NCI-H146 treated with DMSO at 0.1 percent for 48 hours (cell line): ENCODE data around the gene CCDC183.
"Not testable (repeated sequence)": the region's sequence is repeated elsewhere in the genome, so short reads cannot be mapped to it uniquely, and the experiment has no call there.

Source experiments
- DNase-seq: peaks from one replicate; lab custom pipeline; 2025; ENCODE audit not compliant: unreplicated experiment; lab: John Stamatoyannopoulos, UW

CCDC183 gene

GRCh38 chr9:136823136-136824046 lies 27.3 kb downstream of the CCDC183 start:
- peak; percentile 31 for DNase-seq

DNA sequence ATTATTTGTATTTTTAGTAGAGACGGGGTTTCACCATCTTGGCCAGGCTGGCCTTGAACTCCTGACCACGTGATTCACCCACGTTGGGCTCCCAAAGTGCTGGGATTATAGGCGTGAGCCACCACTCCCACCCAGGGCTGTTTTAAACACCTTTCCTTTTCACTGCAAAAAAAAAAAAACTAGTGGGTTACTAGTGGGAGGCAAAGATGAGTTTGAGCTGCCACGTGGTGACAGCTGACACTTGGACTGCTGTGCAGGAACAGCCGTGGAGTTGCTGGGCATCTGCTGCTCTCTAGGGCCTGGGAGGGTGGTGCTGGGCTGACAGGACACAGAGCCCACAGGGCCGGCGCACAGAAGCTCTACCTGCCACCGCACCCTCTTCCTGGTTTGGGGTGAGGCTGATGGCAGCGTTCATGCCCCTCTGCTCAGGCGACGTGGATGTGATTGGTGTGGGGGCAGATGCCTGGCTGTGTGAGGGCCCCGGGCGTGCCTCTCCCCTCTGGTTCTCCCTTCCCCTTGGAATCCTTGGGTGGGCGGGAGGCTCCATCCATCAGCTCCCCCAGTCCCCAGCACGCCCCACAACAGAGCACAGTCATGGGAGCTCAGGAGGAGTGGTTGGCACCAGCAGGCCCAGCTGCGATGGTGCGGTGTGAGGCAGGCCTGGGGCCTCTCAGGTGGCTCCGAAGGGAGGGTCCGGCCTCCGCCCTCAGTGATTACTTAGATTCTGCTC lies 28.5 kb downstream of the CCDC183 start:
- no peak for DNase-seq

DNA sequence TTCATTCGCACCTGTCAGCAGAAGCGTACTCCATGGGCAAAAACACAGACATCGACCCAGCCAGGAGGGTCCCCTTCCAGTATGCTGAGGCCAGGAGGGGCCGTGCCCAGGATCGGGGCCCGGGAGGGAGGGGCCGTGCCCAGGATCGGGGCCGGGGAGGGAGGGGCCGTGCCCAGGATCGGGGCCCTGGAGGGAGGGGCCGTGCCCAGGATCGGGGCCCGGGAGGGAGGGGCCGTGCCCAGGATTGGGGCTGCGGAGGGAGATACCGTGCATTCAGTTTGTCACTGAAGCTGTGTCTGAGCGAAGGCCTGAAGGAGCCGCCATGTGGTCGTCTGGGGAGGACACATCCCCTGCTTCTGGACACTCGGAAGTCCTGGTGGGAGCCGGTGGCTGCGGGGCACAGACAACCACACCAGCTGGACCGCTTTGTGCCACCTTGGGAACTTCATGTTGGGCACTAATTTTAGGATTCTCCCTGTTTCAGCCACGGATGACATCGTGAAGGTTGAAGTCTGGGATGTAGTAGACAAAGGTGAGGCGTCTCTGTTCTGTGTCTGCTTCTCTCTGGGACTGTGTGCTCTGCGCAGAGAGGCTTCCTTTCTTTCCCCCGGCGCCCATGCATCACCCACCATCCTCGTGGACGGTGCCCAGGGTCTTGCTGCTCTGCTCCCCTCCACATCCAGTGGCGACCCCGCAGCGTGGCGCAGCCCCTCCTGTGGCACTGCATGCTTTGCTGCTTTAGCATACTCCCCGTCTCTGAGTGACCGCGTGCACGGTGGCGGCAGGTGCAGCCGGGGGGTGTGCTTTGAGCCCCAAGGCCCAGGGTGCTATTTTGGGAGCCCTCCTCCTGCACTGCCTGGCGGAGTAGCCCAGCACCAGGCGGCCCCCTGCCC lies 29.4 kb downstream of the CCDC183 start:
- DNase-seq = no peak

DNA sequence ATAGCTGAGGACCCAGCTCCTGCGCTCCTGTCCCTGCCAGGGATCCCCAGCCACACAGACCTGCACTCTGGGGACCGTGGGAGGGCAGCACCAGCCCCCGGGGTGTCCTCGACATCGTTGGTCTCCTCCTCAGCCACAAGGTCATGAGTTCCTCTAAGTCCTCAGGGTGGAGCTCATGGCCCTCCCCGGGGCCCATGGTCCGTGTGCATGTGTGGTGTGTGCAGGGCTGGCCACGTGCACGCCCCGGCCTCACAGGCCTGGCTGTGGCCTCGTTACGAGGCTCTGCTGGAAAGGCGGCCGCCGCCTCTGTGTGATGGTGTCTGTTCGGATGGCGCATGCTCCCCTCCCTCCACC lies 30.0 kb downstream of the CCDC183 start:
- DNase-seq = no peak

DNA sequence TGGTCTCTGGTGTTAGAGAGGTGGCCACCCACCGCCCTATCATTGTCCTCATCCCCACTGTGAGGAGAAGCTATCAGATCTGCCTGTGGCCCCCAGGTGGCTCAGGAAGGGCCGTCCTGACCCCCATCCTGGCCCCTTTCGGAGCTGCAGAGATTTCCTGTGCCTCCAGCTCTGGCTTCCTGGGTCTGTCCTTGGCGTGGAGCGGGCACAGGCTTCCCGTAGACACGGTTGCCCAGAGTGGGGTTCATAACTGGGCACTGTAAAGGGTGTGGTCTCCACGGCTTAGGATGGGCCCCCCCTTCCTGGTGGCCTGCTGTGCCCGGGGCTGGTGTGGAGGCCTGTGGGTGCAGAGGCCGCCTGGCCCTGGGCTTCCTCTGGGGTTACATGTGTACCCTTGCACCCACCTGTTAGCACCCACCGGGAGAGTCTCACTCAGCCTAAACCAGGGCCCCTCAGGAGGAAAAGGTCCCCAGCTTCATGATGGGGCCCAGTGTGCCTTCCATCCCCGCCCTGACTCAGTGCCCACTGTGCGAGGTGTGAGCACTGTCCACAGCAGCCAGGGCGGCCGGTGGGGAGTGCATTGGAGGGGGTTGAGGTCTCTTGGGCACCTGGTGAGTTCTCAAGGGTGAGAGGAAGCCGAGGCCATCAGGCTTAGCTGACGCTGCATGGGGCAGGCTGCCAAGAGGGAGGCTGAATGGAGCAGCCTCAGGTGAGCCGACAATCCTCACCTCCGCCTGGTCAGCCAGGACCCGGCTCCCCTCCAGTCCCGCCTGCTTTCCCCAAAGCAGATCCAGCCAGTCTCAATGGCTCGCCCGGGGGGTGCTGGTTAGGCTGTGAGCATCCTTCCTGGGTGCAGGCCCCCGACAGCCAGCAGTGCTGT lies 30.8 kb downstream of the CCDC183 start:
- no peak for DNase-seq

DNA sequence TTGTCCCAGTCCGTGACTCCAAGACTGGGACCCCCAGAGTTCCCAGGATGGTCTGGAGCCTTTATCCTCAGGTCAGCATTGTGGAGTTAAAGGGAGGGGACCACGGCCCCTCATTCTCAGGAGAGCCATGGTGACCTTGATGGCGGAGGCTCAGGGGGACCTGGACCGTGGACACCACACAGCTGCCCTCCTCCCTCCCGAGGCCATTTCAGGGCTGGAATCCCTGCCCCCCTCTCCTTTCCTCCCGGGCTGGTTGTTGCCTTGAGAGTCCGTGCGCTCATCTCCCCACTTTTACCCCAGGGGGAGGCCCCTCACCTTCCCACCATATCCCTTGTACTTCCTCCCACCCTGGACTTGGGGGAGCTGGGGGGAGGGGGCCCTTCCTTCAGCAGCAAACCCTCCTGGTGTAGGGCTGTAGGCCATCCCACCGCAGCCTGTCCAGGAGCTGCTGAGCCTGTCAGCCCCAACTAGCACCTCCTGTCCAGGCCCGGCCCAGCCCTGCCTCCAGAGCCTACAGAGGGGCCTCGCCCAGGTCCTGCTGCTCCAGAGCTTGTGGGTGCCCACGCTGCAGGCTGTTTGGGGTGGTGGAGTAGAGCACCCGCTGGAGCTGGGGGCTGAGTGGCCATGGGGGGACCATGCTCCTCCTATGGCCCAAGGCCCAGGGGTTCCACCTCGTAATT lies 31.8 kb downstream of the CCDC183 start:
- no peak for DNase-seq

DNA sequence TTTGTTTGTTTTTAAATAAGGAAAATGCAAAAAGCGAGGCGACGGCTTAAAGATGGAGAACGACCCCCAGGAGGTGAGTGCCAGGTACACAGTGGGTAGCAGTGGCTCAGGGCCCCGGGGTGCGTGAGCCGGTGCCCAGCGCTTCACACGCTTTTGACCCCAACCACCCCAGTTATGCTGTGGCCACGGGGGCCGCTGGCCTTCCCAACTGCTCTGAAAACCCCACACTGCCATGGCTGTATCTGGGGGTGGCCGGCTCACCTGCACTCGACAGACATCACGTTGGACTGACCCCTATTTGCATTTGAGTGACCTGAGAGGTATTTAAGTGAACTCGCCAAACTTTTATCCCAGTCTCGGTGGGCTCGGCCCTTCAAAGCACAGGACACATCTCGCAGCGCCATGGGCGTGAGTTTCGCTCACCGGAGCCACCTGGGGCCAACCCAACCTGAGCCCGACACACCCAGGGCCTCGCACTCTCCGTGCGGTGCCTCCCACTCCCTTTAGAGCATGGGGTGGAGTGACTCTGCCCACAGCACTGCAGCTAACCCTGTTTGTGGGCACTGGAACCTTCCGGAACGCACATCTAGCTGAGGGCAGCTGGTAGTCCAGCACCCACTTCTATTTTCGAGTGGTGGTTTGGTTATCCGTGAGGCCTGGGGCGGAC lies 32.5 kb downstream of the CCDC183 start:
- no peak for DNase-seq

- DNase-seq = no peak
Measured at GRCh38 chr9:136829412-136829811, 33.3 kb downstream of the CCDC183 start.

DNA sequence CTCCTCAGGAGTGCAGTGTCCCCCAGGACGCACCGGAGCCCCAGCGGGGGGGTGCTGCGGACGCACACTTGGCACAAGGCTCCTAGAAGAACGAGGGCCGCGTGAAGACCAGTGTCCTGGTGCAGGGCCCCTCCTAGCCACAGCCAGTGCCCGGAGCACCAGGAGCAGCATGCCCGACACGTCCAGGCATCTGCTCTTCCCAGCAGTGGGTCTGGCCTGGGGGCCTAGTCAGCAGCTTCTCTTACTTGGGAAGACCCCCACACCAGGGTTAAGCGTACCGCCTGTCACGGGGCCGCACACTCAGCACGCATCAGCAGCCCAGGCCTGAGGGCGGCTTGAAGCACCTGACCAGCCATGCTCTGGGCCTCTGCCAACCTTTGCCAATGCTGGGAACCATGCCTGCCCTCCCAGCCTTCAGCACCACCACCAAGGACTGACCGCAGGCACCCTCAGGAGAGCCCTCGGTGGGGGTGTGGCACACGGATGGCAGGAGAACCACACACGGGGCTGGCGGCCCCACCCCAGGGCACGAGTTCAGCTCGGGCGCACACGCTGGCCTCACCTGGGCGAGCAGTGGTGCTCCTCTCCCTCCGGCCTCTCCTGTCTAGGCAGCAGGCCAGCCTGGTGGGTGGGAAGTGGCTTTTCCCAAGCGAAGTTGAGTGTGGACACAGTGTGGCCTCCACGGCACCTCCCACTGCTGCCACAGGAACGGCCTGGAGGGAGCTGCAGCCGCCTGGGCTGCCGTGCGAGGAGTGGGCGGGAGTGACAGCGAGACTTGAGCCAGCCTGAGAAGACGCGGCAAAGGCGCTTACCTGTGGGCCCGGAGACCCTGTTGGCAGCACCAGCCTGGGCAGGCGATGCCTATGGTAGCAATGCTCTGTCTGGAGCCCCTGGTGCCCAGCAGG lies 34.1 kb downstream of the CCDC183 start:
- no peak for DNase-seq

DNA sequence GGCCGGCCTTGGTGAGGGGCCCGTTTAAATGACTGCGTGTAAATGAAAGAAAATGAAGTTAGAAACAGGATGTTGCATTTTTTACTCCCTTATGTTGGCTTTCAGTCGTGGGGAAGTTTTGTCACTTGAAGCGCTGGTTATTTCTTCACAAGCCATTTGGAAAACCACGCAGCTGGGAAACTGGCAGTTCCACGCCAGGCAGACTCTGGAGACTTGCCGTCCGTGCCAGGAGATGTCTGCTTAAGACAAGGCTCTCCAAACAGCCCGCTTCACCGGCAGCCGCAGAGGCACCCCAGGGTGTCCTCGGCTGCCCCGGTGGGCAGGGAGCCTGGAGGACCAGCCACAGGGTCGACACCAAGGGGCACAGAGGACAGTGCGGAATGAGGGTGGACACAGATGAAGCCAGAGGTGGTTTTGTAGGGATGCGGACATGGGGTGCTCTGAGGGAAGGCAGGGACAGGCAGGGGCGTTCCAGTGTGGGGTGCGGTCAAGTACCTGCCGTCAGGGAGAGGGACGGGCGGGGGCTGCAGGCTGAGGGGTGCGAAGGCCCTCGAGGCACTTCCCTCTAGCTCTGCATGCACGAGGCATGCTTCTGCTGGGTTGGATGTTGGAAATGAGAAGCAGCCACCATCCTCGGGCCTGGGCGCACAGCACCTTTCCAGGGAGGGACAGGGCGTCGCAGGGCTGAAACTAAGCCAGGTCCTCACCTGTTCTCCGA lies 35.0 kb downstream of the CCDC183 start:
- no peak for DNase-seq

GRCh38 chr9:136831720-136832104 lies 35.6 kb downstream of the CCDC183 start:
- DNase-seq = no peak

DNA sequence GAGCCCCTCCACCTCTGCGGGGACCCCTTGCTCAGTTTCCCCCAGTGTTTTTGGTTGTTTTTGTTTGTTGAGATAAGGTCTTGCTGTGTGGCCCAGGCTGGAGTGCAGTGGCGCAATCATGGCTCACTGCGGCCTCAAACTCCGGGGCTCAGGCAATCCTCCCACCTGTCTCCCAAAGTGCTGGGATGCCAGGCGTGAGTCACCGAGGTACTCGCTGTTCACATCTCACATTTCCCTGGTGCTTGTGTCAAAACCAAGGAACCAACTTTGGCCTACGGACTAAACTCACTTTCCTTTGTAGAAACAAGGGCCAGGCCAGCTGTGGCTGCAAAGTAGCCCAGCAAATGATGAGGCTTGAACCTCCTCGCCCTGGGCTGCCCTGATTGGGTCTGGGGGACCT lies 36.4 kb downstream of the CCDC183 start:
- DNase-seq = no peak

GRCh38 chr9:136833381-136834048 lies 37.4 kb downstream of the CCDC183 start:
- not testable (repeated sequence) for DNase-seq

DNA sequence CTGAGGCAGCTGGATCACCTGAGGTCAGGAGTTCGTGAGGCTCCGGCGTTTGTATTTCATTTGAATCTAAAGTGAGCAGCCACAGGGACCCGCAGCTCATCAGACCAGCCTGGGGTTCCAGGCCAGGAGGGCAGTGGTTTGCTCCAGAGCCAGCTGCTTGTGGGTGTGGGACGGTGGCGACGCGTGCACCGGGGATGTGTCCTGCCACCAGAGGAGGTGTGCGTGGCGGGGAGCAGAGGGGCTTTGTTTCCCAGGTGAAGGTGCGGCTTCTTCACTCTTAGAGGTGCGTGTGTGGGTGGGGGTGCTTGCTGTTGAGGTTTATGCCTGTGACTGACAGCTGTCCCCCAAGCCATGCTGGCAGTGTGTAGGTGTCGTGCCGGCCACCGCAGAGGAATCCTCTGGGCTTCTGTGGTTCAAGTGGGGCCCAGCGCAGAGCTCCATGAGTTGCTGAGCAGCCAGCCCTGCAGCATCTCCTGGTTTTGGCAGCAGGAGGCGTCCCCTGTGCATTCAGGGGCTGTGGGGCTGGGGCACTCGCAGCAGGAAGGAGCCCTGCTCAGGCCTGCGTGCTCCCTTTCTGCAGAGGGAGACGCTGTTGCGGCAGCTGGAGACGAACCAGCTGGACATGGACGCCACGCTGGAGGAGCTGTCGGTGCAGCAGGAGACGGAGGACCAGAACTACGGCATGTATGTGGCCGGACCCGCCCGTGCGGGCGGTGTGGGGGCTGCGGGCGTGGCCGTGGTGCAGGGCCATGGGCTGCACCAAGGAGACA lies 39.2 kb downstream of the CCDC183 start:
- DNase-seq = no peak

- no peak for DNase-seq
Measured at GRCh38 chr9:136835932-136836904, 40.1 kb downstream of the CCDC183 start.
